HFF-Myc (cell line): ENCODE measurements around the gene CCDC157.

Source experiments
- DNase-seq: peaks from one replicate; pipeline ENCODE4 v3.0.0-alpha.2; 2011; ENCODE audit warnings: low read depth; ENCODE audit errors: extremely low read depth
- H3K4me3 ChIP-seq: replicated peaks from 2 replicates; pipeline ENCODE4 v1.5.1; 2011; ENCODE audit warnings: low read depth, mild to moderate bottlenecking, control low read depth, low read length
- TF ChIP-seq, protein P1 (sequence below): IDR thresholded peaks from 2 replicates; pipeline ENCODE4 v1.5.1; 2012; ENCODE audit warnings: mild to moderate bottlenecking, low read depth, low read length, control low read depth; ENCODE audit errors: missing control alignments

The CCDC157 gene

DNA sequence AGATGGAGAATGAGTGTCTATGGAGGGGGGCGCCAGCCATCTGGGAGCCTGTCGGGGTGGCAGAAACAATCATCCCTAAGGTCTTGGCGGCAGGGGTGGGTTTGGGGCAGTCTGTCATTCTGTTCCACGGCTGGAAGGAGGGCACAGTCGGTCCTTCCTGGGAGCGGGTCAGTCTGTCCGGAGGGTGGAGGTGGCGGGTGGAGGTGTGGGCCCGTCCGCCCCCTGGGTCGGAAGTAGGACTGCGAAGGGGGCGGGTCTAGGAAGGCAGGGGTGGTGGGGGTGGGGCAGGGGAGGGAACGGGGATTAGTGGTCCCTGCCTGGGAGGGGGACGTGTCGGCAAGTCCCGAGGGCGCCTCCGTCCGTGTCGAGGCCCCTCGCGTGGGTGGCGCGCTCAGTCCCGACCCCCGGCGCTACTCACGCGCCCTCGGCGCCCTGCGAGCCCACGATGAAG lies 30.5 kb upstream of the CCDC157 start:
- DNase-seq: no peak
- peak overlapping the region; percentile 49 for H3K4me3 ChIP-seq
- TF ChIP-seq, protein P1, sequence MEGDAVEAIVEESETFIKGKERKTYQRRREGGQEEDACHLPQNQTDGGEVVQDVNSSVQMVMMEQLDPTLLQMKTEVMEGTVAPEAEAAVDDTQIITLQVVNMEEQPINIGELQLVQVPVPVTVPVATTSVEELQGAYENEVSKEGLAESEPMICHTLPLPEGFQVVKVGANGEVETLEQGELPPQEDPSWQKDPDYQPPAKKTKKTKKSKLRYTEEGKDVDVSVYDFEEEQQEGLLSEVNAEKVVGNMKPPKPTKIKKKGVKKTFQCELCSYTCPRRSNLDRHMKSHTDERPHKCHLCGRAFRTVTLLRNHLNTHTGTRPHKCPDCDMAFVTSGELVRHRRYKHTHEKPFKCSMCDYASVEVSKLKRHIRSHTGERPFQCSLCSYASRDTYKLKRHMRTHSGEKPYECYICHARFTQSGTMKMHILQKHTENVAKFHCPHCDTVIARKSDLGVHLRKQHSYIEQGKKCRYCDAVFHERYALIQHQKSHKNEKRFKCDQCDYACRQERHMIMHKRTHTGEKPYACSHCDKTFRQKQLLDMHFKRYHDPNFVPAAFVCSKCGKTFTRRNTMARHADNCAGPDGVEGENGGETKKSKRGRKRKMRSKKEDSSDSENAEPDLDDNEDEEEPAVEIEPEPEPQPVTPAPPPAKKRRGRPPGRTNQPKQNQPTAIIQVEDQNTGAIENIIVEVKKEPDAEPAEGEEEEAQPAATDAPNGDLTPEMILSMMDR: no peak

DNA sequence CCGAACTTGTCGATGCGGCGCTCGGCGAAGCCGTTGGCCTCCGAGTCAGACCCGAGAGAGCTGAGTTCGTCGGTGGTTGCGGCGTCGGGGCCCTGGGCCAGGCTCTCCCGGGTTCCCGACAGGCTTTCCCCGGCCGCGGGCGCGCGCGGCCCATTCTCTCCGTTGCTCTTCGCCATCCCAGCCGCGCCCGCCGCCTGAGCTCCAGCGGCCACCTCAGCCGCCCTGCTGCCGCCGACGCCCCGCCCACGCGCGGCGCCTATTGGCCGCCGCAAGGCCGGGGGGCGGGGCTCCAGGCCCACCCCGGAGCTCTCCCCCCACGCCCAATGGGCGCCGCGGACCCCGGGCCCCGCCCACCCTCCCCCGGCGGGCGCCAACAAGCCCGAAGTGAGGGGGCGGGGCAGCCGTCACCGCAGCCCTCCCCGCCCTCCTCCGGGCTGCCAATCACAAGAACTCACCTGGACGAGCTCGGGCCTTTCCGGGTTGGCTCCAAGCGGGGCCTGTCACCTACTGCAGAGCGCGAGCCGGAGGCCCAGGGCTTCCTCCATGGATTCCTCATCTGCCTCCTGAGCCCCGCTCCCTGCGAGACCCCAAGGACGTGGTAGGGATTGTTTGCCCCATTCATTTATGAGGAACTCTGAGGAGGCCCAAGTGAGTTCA lies 30.0 kb upstream of the CCDC157 start, which contains the start of gene TBC1D10A:
Gene TBC1D10A, minus strand, starts transcription at position 236 of the 657 bp plus-strand sequence. Its CDS starts 60 bp downstream, at position 176.
- H3K4me3 ChIP-seq: peak within 1 kb of the TSS; percentile 49
- TF ChIP-seq, protein P1: no peak
- no peak for DNase-seq

DNA sequence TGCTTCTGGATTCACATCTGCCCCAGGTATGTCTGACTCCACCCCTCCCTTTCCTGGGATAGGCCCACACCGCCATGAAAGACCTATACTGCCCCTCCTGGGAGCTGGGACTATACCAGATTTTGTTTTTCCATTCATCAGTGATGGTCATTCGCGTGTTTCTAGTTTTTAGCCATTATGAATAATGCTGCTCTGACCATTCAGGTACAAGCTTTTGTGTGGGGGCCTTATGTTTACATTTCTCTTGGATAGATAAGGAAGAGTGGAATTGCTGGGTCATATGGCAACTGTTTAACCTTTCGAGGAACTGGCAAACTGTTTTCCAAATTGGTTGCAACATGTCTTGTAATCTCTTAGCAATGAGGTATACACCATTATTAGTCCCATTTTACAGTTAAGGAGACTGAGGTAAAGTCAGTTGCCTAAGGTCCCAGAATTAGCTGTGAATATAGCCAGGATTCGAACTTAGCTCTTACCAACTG lies 28.9 kb upstream of the CCDC157 start:
- H3K4me3 ChIP-seq: no peak overlapping the region
- TF ChIP-seq, protein P1: no peak
- DNase-seq: no peak

DNA sequence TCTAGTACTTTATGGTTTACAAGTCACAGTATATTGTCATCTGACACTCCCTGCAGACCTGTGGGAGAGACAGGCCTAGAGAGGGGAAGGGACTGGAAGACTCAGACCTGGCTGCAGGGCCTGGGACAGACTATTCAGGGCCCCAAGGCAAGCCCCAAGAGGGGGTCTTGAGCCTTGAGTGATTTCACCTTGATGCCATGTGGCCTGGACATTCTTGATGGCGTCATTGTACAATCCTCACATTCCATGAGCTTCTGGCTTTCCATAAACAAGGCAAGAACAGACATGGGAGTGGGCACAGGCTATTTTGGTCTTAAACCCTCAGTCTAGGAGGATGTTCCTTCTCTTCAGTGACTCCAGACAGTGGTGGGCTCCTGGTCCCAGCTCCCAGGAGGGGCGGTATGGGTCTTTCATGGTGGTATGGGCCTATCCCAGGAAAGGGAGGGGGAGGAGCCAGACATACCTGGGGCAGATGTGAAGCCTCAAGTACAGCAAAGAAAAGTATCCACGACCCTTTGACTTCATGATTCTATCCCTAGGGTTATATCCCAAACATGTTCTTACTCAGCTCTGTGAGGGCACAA lies 28.2 kb upstream of the CCDC157 start:
- H3K4me3 ChIP-seq: no peak overlapping the region
- DNase-seq: no peak
- TF ChIP-seq, protein P1: no peak

DNA sequence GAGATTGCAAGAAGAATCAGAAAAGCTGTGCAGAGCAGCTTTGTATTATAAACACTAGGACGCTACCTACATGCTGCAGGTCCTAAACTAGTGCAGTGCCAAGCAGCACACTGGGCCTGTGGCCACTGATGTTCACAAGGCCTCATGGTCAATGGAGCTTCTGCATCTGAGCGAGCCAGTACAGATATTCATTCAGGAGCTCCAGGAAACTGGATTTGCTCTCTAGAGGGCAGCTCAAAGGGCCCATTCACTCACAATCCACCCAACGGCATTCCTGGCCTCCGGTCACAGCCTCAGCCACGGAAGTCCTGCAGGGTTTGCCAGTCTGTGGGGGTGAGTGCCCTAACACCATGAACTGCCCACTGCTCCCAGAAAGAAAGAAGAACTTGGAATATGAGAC lies 24.3 kb upstream of the CCDC157 start:
- no peak for DNase-seq
- TF ChIP-seq, protein P1: no peak
- H3K4me3 ChIP-seq: no peak overlapping the region

DNA sequence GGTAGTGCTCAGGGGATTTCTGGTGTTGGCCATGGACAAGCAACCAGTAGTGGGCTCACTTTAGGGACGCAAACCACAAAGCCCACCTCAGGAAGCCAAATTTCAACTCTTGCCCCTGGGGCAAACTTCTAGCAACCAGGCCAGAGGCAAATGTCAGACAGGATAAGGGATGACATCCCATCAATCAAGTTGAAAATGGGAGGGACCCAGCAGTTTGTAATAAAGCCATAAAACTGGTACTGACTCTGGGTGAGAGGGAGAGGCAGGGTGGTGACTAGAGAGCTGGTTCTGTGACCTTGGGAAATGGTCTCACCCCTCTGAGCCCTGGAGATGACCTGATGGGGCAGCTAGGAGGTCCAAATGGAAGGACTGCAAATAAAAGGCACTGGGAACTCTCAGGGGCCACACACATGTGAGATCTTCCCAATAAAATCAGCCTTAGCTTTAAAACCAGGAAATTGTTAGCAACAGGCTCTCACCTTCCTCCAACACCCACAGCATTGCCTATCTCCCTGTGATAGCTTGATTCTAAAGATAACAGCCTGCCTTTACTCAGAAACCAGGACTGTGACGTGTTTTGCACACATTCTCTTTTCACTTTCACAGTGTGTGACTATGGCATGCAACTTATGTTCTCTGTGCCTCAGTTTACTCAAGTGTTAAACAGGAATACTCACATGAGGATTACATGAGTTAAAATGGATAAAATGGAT lies 23.7 kb upstream of the CCDC157 start:
- no peak overlapping the region for H3K4me3 ChIP-seq
- TF ChIP-seq, protein P1: no peak
- no peak for DNase-seq
